SK-N-SH (cell line): Measurements from ENCODE around the gene ENOX1.
A peak's percentile ranks its signal among the peaks of the same experiment; 100 is the strongest.

Experiments
- GABPA ChIP-seq: IDR thresholded peaks from 2 replicates; pipeline ENCODE4 v1.4.0; 2012; ENCODE audit warnings: low read depth, mild to moderate bottlenecking
- NFIC ChIP-seq: IDR thresholded peaks from 2 replicates; pipeline ENCODE4 v1.4.0; 2012; ENCODE audit warnings: borderline replicate concordance
- NRF1 ChIP-seq: IDR thresholded peaks from 2 replicates; pipeline ENCODE4 v1.6.1; 2012; ENCODE audit warnings: low read depth, mild to moderate bottlenecking, low read length
- POLR2AphosphoS5 ChIP-seq: IDR thresholded peaks from 2 replicates; pipeline ENCODE4 v1.6.1; 2012; ENCODE audit warnings: low read depth, low read length
- RXRA ChIP-seq: IDR thresholded peaks from 2 replicates; pipeline ENCODE4 v1.4.0; 2012; ENCODE audit warnings: low read depth, mild to moderate bottlenecking, borderline replicate concordance
- TEAD4 ChIP-seq: IDR thresholded peaks from 2 replicates; pipeline ENCODE4 v1.4.0; 2012; ENCODE audit warnings: mild to moderate bottlenecking, borderline replicate concordance; ENCODE audit not compliant: insufficient read depth
- YY1 ChIP-seq: IDR thresholded peaks from 2 replicates; pipeline ENCODE4 v1.4.0; 2012; ENCODE audit warnings: low read depth, mild to moderate bottlenecking
- TF ChIP-seq, protein P1 (sequence below): IDR thresholded peaks from 2 replicates; pipeline ENCODE4; 2012
- TF ChIP-seq, protein P2 (sequence below): fragments of 200-600 bp; sonication (generic); IDR thresholded peaks from 2 replicates; pipeline ENCODE4 v1.6.1; 2017; ENCODE audit warnings: antibody characterized with exemption, mild to moderate bottlenecking, moderate library complexity

DNA sequence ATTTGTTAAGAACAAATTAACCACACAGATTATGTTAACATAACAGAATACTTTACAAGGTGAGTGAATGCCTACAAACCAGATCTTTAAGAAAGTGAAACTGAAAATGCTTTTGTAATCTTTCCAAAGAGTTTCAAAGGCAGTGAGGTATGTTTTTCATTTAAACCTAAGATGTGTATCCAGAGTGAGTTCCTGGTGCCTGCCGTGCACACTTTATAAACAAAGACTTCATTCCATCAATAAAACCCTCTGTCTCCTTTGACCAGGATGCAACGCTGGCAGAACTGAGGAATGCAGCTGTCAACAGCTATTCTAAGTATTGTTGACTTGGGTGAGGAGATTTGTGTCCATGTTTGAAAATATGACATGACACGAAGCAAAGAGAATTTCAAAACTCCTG, 418.8 kb downstream of the ENOX1 start:
- TF ChIP-seq NRF1 (no peak), RXRA (no peak), GABPA (no peak), TEAD4 (no peak), POLR2AphosphoS5 (no peak), YY1 (no peak), NFIC (no peak)
- TF ChIP-seq, protein P1, sequence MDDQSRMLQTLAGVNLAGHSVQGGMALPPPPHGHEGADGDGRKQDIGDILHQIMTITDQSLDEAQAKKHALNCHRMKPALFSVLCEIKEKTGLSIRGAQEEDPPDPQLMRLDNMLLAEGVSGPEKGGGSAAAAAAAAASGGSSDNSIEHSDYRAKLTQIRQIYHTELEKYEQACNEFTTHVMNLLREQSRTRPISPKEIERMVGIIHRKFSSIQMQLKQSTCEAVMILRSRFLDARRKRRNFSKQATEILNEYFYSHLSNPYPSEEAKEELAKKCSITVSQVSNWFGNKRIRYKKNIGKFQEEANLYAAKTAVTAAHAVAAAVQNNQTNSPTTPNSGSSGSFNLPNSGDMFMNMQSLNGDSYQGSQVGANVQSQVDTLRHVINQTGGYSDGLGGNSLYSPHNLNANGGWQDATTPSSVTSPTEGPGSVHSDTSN = peak; percentile 54
- TF ChIP-seq, protein P2, sequence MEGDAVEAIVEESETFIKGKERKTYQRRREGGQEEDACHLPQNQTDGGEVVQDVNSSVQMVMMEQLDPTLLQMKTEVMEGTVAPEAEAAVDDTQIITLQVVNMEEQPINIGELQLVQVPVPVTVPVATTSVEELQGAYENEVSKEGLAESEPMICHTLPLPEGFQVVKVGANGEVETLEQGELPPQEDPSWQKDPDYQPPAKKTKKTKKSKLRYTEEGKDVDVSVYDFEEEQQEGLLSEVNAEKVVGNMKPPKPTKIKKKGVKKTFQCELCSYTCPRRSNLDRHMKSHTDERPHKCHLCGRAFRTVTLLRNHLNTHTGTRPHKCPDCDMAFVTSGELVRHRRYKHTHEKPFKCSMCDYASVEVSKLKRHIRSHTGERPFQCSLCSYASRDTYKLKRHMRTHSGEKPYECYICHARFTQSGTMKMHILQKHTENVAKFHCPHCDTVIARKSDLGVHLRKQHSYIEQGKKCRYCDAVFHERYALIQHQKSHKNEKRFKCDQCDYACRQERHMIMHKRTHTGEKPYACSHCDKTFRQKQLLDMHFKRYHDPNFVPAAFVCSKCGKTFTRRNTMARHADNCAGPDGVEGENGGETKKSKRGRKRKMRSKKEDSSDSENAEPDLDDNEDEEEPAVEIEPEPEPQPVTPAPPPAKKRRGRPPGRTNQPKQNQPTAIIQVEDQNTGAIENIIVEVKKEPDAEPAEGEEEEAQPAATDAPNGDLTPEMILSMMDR = no peak
